Measurements from ENCODE around the gene MSLN.
"Not testable (repeated sequence)": the region's sequence is repeated elsewhere in the genome, so short reads cannot be mapped to it uniquely, and the experiment has no call there.

The MSLN gene

GRCh38 chr16:750485-750884, 10.0 kb upstream of the MSLN start:
- Histone ChIP-seq H3K79me2 (ENCODE audit: control insufficient read depth, insufficient read depth, low read length, unreplicated experiment) (no peaks in the 10 kb centered on the region), H3K4me1 (ENCODE audit: control insufficient read depth, insufficient read depth, low read length, unreplicated experiment) (no peaks in the 10 kb centered on the region), H3K4me3 (ENCODE audit: low read depth, low read length) (no peak overlapping the region), H3K27me3 (ENCODE audit: insufficient read depth, low read length) (no peaks in the 10 kb centered on the region), H3K36me3 (ENCODE audit: insufficient read depth, low read length) (no peaks in the 10 kb centered on the region), H3K27ac (ENCODE audit: low read depth, low read length) (no peak overlapping the region), H2AFZ (ENCODE audit: low read length, unreplicated experiment) (no peak overlapping the region)

- H3K27ac ChIP-seq (ENCODE audit: low read depth, low read length) = no peak overlapping the region
- H3K27me3 ChIP-seq (ENCODE audit: insufficient read depth, low read length) = no peaks in the 10 kb centered on the region
- no peaks in the 10 kb centered on the region for H3K79me2 ChIP-seq (ENCODE audit: control insufficient read depth, insufficient read depth, low read length, unreplicated experiment)
- no peaks in the 10 kb centered on the region for H3K36me3 ChIP-seq (ENCODE audit: insufficient read depth, low read length)
- H3K4me1 ChIP-seq (ENCODE audit: control insufficient read depth, insufficient read depth, low read length, unreplicated experiment) = no peaks in the 10 kb centered on the region
- H2AFZ ChIP-seq (ENCODE audit: low read length, unreplicated experiment) = no peak overlapping the region
- H3K4me3 ChIP-seq (ENCODE audit: low read depth, low read length) = no peak overlapping the region
Measured at GRCh38 chr16:751152-752006, 9.2 kb upstream of the MSLN start.

GRCh38 chr16:752007-752312, 8.6 kb upstream of the MSLN start:
- H2AFZ ChIP-seq (ENCODE audit: low read length, unreplicated experiment) = no peak overlapping the region
- no peak overlapping the region for H3K4me3 ChIP-seq (ENCODE audit: low read depth, low read length)
- no peaks in the 10 kb centered on the region for H3K27me3 ChIP-seq (ENCODE audit: insufficient read depth, low read length)

GRCh38 chr16:754121-754607, 6.4 kb upstream of the MSLN start:
- H3K27ac ChIP-seq (ENCODE audit: low read depth, low read length); H3K4me1 ChIP-seq (ENCODE audit: control insufficient read depth, insufficient read depth, low read length, unreplicated experiment); H3K4me3 ChIP-seq (ENCODE audit: low read depth, low read length); H2AFZ ChIP-seq (ENCODE audit: low read length, unreplicated experiment); H3K36me3 ChIP-seq (ENCODE audit: insufficient read depth, low read length); H3K27me3 ChIP-seq (ENCODE audit: insufficient read depth, low read length); H3K79me2 ChIP-seq (ENCODE audit: control insufficient read depth, insufficient read depth, low read length, unreplicated experiment): not testable (repeated sequence)

More at GRCh38 chr16:752007-752312, 8.6 kb upstream of the MSLN start:
- Histone ChIP-seq H3K79me2 (ENCODE audit: control insufficient read depth, insufficient read depth, low read length, unreplicated experiment) (no peaks in the 10 kb centered on the region), H3K4me1 (ENCODE audit: control insufficient read depth, insufficient read depth, low read length, unreplicated experiment) (no peaks in the 10 kb centered on the region), H3K27ac (ENCODE audit: low read depth, low read length) (no peak overlapping the region), H3K36me3 (ENCODE audit: insufficient read depth, low read length) (no peaks in the 10 kb centered on the region)

- Histone ChIP-seq H2AFZ (ENCODE audit: low read length, unreplicated experiment) (no peak overlapping the region), H3K36me3 (ENCODE audit: insufficient read depth, low read length) (no peaks in the 10 kb centered on the region), H3K27me3 (ENCODE audit: insufficient read depth, low read length) (no peaks in the 10 kb centered on the region), H3K4me3 (ENCODE audit: low read depth, low read length) (no peak overlapping the region), H3K79me2 (ENCODE audit: control insufficient read depth, insufficient read depth, low read length, unreplicated experiment) (no peaks in the 10 kb centered on the region), H3K27ac (ENCODE audit: low read depth, low read length) (no peak overlapping the region), H3K4me1 (ENCODE audit: control insufficient read depth, insufficient read depth, low read length, unreplicated experiment) (no peaks in the 10 kb centered on the region)
Measured at GRCh38 chr16:754656-755055, 5.9 kb upstream of the MSLN start.

DNA sequence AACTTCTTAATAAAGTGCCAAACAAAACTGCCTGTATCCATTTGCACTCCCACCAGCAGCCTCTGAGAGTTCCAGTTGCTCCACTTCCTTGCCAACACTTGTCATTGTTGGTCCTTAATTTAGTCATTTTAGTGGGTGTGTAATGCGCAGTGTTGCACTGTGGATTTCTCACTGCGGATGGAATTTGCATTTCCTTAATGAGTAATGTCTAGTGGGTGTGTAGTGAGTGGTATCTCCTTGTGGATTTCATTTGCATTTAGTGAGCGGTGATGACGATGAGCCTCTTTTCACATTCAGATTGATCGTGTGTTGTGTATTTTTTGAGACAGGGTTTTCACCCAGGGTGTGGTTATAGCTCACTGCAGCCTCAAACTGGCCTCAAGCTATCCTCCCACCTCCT, 4.1 kb upstream of the MSLN start:
- Histone ChIP-seq H3K27me3 (ENCODE audit: insufficient read depth, low read length) (no peaks in the 10 kb centered on the region), H2AFZ (ENCODE audit: low read length, unreplicated experiment) (no peak overlapping the region), H3K36me3 (ENCODE audit: insufficient read depth, low read length) (no peaks in the 10 kb centered on the region), H3K4me1 (ENCODE audit: control insufficient read depth, insufficient read depth, low read length, unreplicated experiment) (no peaks in the 10 kb centered on the region), H3K27ac (ENCODE audit: low read depth, low read length) (no peak overlapping the region), H3K79me2 (ENCODE audit: control insufficient read depth, insufficient read depth, low read length, unreplicated experiment) (no peaks in the 10 kb centered on the region), H3K4me3 (ENCODE audit: low read depth, low read length) (no peak overlapping the region)

GRCh38 chr16:759110-759910, 1.2 kb upstream of the MSLN start:
- H3K4me3 ChIP-seq (ENCODE audit: low read depth, low read length) = no peak overlapping the region
- no peaks in the 10 kb centered on the region for H3K36me3 ChIP-seq (ENCODE audit: insufficient read depth, low read length)
- no peaks in the 10 kb centered on the region for H3K79me2 ChIP-seq (ENCODE audit: control insufficient read depth, insufficient read depth, low read length, unreplicated experiment)
- H3K27ac ChIP-seq (ENCODE audit: low read depth, low read length) = no peak overlapping the region
- no peaks in the 10 kb centered on the region for H3K4me1 ChIP-seq (ENCODE audit: control insufficient read depth, insufficient read depth, low read length, unreplicated experiment)
- no peak overlapping the region for H2AFZ ChIP-seq (ENCODE audit: low read length, unreplicated experiment)
- H3K27me3 ChIP-seq (ENCODE audit: insufficient read depth, low read length) = no peaks in the 10 kb centered on the region

DNA sequence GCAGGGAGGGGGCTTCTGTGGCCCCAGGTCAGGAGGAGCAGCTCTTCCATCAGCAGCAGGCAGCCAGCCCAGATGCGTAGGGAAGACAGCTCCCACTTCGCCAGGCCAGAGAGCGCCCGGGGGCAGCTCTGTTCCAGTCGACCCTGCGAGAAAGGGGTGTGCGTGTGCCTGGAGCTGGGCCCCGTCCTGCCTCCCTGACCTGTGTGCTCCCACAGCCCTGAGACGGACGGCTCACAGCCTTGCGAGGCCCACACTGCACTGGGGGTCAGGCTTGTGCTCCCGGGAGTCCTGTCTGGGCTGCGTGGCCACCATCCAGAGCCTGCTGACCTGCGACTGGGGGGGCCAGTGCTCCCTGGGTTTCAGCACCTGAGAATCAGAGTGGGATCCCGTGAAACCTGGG, 469 bp upstream of the MSLN start:
- H2AFZ ChIP-seq (ENCODE audit: low read length, unreplicated experiment) = no peak overlapping the region
- H3K4me3 ChIP-seq (ENCODE audit: low read depth, low read length) = no peak overlapping the region
- no peaks in the 10 kb centered on the region for H3K27me3 ChIP-seq (ENCODE audit: insufficient read depth, low read length)
- H3K36me3 ChIP-seq (ENCODE audit: insufficient read depth, low read length) = no peaks in the 10 kb centered on the region
- no peaks in the 10 kb centered on the region for H3K79me2 ChIP-seq (ENCODE audit: control insufficient read depth, insufficient read depth, low read length, unreplicated experiment)
- H3K27ac ChIP-seq (ENCODE audit: low read depth, low read length) = no peak overlapping the region
- H3K4me1 ChIP-seq (ENCODE audit: control insufficient read depth, insufficient read depth, low read length, unreplicated experiment) = no peaks in the 10 kb centered on the region

DNA sequence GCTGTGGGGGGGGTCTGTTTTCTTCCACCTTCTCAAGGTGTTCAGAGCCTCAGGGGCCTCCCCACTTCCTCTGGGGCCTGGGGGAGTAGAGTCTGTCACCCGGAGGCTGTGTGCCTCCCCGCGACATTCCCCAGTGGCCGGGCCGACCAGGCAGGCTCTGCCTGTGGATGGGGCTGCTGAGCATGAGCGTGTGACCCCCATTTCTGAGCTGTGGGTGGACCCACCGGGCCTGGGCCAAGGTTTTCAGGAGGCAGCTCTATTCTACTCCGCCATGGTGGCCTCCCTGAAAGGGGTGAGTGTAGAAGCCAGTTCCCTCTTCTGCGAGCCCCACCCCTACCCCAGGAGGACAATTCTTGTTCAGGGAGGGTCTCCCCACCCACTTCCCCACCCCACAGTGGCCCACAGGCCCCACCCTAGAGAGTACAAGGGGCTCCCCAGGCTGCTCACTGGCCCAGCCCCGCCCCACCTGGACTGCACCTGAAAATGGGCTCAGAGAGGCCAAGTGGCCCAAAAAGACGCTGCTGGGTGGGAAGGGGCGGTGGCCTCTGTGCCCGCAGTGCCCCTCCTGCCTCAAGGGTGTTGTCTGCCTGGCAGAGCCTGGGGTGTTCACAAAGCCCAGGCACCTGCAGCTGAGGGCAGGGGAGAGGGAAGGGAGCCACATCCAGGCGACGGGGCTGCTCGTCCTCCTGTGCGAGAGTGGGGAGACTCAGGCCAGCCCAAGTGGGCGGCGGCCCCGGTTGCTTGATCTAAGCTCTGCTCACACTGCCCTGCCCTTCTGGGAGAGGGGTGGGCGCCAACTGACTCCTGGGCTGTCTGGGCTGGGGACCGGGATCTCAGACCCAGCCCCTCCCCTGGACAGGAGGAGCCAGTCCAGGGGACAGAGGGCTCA, 1.3 kb downstream of the MSLN start:
- no peak overlapping the region for H3K27ac ChIP-seq (ENCODE audit: low read depth, low read length)
- H3K36me3 ChIP-seq (ENCODE audit: insufficient read depth, low read length) = no peaks in the 10 kb centered on the region
- no peaks in the 10 kb centered on the region for H3K79me2 ChIP-seq (ENCODE audit: control insufficient read depth, insufficient read depth, low read length, unreplicated experiment)

GRCh38 chr16:762595-763268, 2.2 kb downstream of the MSLN start:
- no peak overlapping the region for H3K4me3 ChIP-seq (ENCODE audit: low read depth, low read length)
- no peaks in the 10 kb centered on the region for H3K79me2 ChIP-seq (ENCODE audit: control insufficient read depth, insufficient read depth, low read length, unreplicated experiment)
- no peaks in the 10 kb centered on the region for H3K4me1 ChIP-seq (ENCODE audit: control insufficient read depth, insufficient read depth, low read length, unreplicated experiment)
- no peak overlapping the region for H3K27ac ChIP-seq (ENCODE audit: low read depth, low read length)
- H3K27me3 ChIP-seq (ENCODE audit: insufficient read depth, low read length) = no peaks in the 10 kb centered on the region
- H3K36me3 ChIP-seq (ENCODE audit: insufficient read depth, low read length) = no peaks in the 10 kb centered on the region
- H2AFZ ChIP-seq (ENCODE audit: low read length, unreplicated experiment) = no peak overlapping the region

More for the DNA sequence above, 1.3 kb downstream of the MSLN start:
- Histone ChIP-seq H2AFZ (ENCODE audit: low read length, unreplicated experiment) (no peak overlapping the region), H3K4me1 (ENCODE audit: control insufficient read depth, insufficient read depth, low read length, unreplicated experiment) (no peaks in the 10 kb centered on the region), H3K4me3 (ENCODE audit: low read depth, low read length) (no peak overlapping the region), H3K27me3 (ENCODE audit: insufficient read depth, low read length) (no peaks in the 10 kb centered on the region)
